Stimulated activated naive CD8-positive, alpha-beta T cell treated with anti-CD3 and anti-CD28 coated beads, Interleukin-15, amount 100 ng/mL, for 72 hours (primary cell): ENCODE measurements around the gene CENPL.
A peak's percentile ranks its signal among the peaks of the same experiment; 100 is the strongest.

Experiments used
- ATAC-seq: fragments of 150-1000 bp; cut with Tn5 transposase; 2 replicates; pipeline ENCODE4 v1.10.0; 2021; ENCODE audit warnings: mild to moderate bottlenecking, moderate library complexity
- DNase-seq, 2 donors: peaks; one replicate each; pipeline ENCODE4 v3.0.0; 2021 to 2022
- H3K27ac Mint-ChIP-seq, 2 donors: one replicate each; pipeline ENCODE4 v1.8.0; 2022; ENCODE audit warnings: mild to moderate bottlenecking in 2 of 2, mixed read lengths in 2 of 2, moderate library complexity in 2 of 2
- H3K27me3 Mint-ChIP-seq: one replicate; pipeline ENCODE4 v1.8.0; 2022; ENCODE audit warnings: mixed read lengths
- H3K4me1 Mint-ChIP-seq: one replicate; pipeline ENCODE4 v1.8.0; 2022; ENCODE audit warnings: mild to moderate bottlenecking, mixed read lengths
- H3K4me3 Mint-ChIP-seq, 2 donors: one replicate each; pipeline ENCODE4 v1.8.0; 2022; ENCODE audit warnings: mild to moderate bottlenecking in 2 of 2, mixed read lengths in 2 of 2, moderate library complexity in 1 of 2
- H3K9me3 Mint-ChIP-seq, 2 donors: one replicate each; pipeline ENCODE4 v1.8.0; 2022; ENCODE audit warnings: mixed read lengths in 2 of 2

Gene CENPL, protein sequence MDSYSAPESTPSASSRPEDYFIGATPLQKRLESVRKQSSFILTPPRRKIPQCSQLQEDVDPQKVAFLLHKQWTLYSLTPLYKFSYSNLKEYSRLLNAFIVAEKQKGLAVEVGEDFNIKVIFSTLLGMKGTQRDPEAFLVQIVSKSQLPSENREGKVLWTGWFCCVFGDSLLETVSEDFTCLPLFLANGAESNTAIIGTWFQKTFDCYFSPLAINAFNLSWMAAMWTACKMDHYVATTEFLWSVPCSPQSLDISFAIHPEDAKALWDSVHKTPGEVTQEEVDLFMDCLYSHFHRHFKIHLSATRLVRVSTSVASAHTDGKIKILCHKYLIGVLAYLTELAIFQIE

DNA sequence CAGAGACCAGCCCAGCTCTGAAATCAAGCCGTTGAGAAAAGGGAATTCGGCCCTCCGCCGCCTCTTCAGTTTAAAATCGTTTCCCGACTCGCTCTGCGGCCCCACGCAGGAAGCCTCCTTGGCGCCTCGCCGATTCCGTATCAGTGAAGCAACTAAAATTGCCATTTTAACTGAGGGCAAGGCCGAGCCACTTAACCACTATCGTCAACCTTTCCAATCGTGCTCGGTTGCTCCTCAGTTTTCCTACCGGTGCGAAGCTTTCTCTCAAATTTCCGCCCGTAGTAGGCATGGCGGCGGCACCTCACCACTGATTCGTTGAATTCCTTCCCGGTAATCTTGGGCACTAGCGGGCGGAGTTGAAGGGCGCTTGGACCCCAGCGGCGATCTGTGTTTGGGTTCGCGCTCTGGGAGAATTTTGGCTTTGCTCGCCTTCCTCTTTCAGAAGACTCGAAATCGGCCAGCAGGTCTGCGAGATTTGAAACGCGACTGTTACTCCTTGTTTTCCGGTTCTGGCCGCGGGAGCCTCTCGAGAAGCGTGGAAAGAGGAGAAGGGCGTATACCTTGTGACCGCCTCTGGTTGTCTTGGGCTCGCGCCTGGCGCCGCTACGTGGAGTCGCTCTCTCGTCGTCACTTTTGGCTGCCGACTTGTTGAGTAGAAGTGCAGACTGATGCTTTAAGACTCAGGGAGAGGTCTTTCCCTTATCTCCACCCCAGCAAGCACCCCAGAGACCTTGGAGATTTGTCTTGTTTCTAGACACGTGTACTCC is at the start of gene CENPL, which contains the start of gene DARS2:
Gene CENPL (minus strand): TSS at position 569 of the 767 bp plus-strand sequence. CDS start 13,584 bp downstream, outside the sequence.
Gene DARS2 (plus strand): TSS at position 359 of the 767 bp plus-strand sequence. CDS start 557 bp downstream, outside the sequence.
- ATAC-seq = peak; percentile 92
- H3K4me3 Mint-ChIP-seq = peak within 1 kb of the TSS; percentile 92 to 97
- H3K9me3 Mint-ChIP-seq = no peaks in the 10 kb centered on the region
- H3K4me1 Mint-ChIP-seq = peaks cover 63% of the 10 kb centered on the region
- no peaks in the 10 kb centered on the region for H3K27me3 Mint-ChIP-seq
- DNase-seq = peak; percentile 88 to 93
- peak within 1 kb of the TSS; percentile 98 to 99 for H3K27ac Mint-ChIP-seq

DNA sequence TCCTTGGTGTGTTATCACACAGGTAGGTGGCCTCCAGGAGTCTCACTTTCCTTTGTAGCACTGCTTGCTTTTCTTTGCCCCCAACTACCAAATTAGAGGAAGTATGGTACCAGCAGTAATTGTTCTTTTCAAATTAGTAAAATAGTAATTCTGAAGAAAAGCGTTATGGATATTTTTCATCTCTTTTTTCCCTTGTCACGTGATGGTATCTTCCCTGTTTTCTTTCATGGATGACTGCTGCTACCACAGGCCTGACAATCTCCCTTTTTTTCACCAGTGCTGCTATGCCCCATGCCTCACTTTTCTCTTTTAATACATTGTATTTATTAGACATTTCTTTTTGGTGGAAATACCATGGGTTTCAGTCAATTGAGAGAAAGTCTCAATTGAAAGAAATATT is 46.8 kb upstream of the CENPL start:
- DNase-seq (no peak), ATAC-seq (no peak)
- Mint-ChIP-seq H3K27me3 (no peaks in the 10 kb centered on the region), H3K4me3 (peak overlapping the region in 1 of 2 donors; percentile 4), H3K4me1 (peaks cover 36% of the 10 kb centered on the region), H3K9me3 (no peaks in the 10 kb centered on the region), H3K27ac (no peak overlapping the region)

DNA sequence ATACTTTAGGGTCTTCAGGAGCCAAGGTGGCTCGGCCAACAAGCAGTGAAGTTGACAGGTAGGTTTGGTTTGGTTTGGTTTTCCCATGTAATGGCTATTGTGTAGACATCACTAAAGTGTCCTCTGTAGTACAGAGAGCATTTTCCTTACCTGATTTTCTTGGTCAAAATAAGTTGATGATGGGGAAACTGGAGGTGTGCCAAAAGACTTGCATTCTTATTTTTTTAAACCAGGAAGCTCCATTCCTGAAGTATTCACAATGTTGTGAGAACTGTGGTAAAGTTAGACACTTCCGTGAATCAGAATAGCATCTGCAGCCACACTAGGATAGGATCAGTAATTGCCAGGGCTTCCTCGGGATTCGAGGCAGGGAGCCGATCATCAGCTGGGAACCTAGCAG is 46.4 kb upstream of the CENPL start:
- DNase-seq = no peak
- no peak for ATAC-seq
- Mint-ChIP-seq H3K9me3 (no peaks in the 10 kb centered on the region), H3K4me3 (peak overlapping the region; percentile 41 to 93), H3K27me3 (no peaks in the 10 kb centered on the region), H3K27ac (peak overlapping the region in 1 of 2 donors; percentile 89), H3K4me1 (peaks cover 36% of the 10 kb centered on the region)

DNA sequence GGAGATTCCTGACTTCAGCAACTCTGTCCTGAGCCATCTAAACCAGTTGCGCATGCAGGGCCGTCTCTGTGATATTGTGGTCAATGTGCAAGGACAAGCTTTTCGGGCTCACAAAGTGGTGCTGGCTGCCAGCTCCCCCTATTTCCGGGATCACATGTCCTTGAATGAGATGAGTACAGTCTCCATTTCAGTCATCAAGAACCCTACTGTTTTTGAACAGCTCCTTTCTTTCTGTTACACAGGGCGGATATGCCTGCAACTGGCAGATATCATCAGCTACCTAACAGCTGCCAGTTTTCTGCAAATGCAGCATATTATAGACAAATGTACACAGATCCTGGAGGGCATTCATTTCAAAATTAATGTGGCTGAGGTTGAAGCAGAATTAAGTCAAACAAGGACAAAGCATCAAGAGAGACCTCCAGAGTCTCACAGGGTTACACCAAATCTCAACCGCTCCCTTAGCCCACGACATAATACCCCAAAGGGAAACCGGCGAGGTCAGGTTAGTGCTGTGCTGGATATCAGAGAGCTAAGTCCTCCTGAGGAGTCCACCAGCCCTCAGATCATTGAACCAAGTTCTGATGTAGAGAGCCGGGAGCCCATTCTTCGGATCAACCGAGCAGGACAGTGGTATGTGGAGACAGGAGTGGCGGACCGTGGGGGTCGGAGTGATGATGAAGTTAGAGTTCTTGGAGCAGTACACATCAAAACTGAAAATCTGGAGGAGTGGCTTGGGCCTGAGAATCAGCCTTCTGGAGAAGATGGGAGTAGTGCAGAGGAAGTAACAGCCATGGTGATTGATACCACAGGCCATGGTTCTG is 45.8 kb upstream of the CENPL start:
- H3K4me3 Mint-ChIP-seq = peak overlapping the region; percentile 41 to 93
- H3K4me1 Mint-ChIP-seq = peaks cover 43% of the 10 kb centered on the region
- H3K9me3 Mint-ChIP-seq = no peaks in the 10 kb centered on the region
- H3K27me3 Mint-ChIP-seq = no peaks in the 10 kb centered on the region
- H3K27ac Mint-ChIP-seq = peak overlapping the region; percentile 48 to 89
- ATAC-seq (peak; percentile 4), DNase-seq (peak in 1 of 2 donors; percentile 53)

DNA sequence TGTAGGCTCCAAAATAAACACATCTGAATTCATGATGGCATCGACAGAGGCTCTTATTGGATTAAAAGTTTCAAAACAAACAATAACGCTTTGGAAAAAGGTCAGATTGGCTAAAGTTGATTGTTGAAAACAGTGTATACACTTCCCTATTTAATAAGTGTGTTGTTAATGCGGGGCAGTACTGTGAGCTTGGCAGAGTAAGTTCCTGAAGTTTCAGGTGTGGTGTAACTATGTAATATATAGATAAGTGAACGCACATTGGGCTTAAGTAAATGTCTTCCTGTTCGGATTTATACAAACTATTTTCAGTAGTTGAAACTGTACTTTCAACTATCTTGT is 44.3 kb upstream of the CENPL start:
- Mint-ChIP-seq H3K4me3 (peak overlapping the region; percentile 93 to 100), H3K27ac (peak overlapping the region; percentile 92 to 100), H3K4me1 (peaks cover 57% of the 10 kb centered on the region), H3K9me3 (no peaks in the 10 kb centered on the region), H3K27me3 (no peaks in the 10 kb centered on the region)
- no peak for ATAC-seq
- DNase-seq = no peak

DNA sequence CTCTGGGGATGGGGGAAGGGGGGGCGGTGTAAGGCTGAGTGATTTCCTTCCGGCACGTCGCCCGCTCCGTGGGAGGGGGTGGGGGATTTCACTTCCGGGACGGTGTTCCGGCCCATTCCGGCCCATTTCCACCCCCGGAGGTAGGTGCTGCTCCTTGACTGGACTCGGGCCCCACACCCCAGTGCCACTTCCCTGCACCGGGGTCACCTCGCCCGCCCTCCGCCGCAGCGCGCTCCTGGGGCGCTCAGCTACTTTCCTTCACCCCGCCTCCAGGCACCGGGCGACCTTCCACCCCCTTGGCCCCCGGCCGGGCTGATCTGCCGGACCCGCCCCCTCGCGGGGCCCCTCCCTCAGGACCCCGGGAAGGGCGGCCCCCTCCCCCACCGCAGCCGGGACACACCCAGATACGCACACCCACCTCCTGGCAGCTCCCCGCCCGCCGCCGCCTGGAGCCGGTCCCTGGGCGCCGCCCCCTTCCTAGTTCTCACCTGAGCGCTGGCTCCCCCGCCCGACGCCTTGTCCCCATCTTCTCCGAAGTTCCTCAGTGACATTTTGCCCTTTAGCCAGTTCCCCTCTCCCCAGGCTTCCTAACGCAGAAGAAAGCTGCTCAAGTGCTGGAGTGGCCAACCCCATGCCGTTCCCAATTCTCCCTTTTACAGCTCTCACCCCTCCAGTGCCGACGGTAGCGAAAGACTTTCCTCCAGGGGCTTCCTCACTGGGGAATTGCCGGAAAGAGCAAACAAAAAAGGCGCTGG is 43.8 kb upstream of the CENPL start, which contains the start of gene ZBTB37:
Gene ZBTB37 (plus strand): TSS at position 115 of the 755 bp plus-strand sequence. CDS start 1,846 bp downstream, outside the sequence.
- DNase-seq (peak; percentile 97), ATAC-seq (peak; percentile 83)
- H3K27me3 Mint-ChIP-seq = no peaks in the 10 kb centered on the region
- peak within 1 kb of the TSS; percentile 98 to 100 for H3K27ac Mint-ChIP-seq
- no peaks in the 10 kb centered on the region for H3K9me3 Mint-ChIP-seq
- H3K4me3 Mint-ChIP-seq = peak within 1 kb of the TSS; percentile 93 to 100
- peaks cover 61% of the 10 kb centered on the region for H3K4me1 Mint-ChIP-seq

DNA sequence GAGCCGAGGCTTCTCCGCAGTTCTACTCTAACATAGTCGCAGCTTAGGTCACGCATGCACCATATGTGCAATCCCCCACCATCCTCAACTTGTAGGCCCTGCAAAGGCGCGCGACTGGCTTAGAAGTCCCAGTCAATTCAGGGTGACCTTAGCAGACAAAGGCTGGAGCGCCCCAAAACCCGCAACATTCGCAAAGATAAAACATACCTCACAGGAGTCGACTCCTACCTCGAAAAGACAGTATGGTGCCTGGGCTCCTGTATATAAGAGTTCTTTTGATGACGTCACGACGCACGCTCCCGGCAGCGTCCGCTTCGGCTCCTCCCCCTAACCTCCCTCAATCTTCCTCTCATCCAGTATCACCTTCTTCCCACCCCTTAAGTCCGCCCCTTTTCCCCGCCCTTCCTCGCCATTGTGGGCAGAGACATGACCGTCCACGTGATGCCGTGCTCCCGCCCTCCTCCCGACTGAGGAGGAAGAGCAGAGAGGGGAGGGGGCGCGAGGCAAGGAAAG is 43.1 kb upstream of the CENPL start, which contains the start of gene GAS5:
Gene GAS5 (minus strand): TSS at position 237 of the 513 bp plus-strand sequence.
- H3K4me1 Mint-ChIP-seq = peaks cover 62% of the 10 kb centered on the region
- H3K9me3 Mint-ChIP-seq = no peaks in the 10 kb centered on the region
- peak; percentile 82 for ATAC-seq

DNA sequence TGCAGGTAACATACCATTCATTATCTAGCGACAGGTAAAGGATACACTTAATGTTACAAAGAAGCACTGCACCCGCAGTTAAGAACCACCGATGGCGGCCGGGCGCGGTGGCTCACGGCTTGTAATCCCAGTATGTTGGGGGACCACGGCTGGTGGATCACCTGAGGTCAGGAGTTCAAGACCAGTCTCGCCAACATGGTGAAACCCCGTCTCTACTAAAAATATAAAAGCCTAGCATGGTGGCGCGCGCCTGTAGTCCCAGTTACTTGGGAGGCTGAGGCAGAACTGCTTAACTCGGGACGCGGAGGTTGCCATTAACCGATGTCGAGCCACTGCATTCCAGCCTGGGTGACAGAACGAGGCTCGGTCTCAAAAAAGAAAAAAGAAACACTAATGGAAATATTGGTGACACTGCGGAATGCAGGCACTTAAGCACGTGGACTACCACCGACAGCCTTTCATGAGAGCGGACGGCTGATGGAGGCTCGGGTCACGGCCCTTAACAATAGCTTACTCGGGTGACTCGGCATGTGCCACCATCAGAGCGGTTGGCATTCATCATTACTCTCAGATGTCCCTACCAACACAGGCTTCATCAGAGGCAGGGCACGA is 42.6 kb upstream of the CENPL start:
- no peak for DNase-seq
- ATAC-seq = no peak
- Mint-ChIP-seq H3K27me3 (no peaks in the 10 kb centered on the region), H3K9me3 (no peaks in the 10 kb centered on the region), H3K4me1 (peaks cover 61% of the 10 kb centered on the region), H3K27ac (peak overlapping the region; percentile 98 to 100), H3K4me3 (peak overlapping the region; percentile 93 to 100)

More for the DNA sequence above, 43.1 kb upstream of the CENPL start, which contains the start of gene GAS5:
- peak within 1 kb of the TSS; percentile 98 to 100 for H3K27ac Mint-ChIP-seq
- peak; percentile 98 to 100 for DNase-seq
- H3K4me3 Mint-ChIP-seq = peak within 1 kb of the TSS; percentile 93 to 100
- no peaks in the 10 kb centered on the region for H3K27me3 Mint-ChIP-seq

DNA sequence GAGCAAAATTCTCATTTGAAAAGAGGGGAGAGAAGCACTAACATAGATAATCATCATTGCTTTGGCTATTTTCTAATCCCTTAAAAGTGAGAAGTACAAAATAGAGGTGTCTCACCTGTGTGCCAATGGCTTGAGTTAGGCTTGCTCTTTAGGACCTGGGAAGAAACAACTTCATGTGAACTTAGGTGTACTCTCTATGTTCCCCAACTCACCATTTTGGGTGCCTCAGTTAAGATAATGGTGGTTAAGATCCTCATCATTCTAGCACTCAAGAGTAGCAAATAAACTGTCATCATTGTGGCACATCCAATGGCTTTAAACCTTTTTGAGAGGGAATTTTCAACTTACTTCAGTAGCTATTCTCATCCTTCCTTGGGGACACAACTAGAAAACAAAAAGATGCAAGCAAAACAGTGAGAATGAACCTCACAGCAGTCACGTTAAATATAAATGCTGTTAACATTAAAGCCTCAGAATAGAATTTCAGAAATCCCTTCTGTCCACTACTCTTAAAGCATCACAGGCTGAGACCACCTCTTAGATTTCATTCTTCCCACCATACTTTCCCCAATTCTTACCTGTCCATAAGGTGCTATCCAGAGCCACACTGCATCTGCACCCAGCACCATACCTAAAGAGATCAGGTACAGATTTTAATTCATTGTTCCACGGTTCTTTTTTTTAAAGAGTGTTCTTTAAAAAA is 41.9 kb upstream of the CENPL start:
- no peak for DNase-seq
- ATAC-seq = no peak
- Mint-ChIP-seq H3K4me3 (peak overlapping the region; percentile 93 to 100), H3K27me3 (no peaks in the 10 kb centered on the region), H3K27ac (peak overlapping the region; percentile 98 to 100), H3K4me1 (peaks cover 55% of the 10 kb centered on the region), H3K9me3 (no peaks in the 10 kb centered on the region)

DNA sequence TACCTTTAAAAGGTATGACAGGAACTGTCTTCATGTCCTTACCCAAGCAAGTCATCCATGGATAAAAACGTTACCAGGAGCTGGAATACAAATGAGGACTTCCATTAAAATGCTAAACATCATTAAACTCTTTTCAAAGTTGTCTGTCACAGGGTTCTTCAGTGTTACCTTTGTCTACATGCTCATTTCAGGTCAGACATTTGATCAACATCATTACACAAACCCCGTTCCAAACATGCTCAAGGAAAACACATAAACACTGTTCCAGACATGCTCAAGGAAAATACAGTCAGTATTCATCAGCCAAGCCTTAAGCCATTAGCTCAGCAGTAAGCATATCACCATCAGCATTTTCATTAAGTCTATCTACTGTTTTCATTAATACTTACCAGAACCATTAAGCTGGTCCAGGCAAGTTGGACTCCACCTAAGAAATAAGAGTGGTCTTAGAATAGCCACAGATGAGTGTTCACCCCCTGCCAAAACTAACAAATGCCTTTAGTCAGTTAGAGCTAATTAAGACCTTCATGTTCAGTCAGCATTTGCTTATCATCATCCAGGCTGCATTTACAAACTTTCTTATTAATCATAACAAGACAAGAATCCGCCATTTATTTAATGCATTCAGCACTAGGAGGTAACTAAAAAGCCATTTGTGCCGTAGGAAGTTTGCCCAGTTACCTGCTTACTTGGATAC is 40.9 kb upstream of the CENPL start:
- ATAC-seq (no peak), DNase-seq (no peak)
- Mint-ChIP-seq H3K27ac (peak overlapping the region; percentile 98 to 100), H3K27me3 (no peaks in the 10 kb centered on the region), H3K4me1 (peaks cover 46% of the 10 kb centered on the region), H3K4me3 (peak overlapping the region; percentile 93 to 100), H3K9me3 (no peaks in the 10 kb centered on the region)

DNA sequence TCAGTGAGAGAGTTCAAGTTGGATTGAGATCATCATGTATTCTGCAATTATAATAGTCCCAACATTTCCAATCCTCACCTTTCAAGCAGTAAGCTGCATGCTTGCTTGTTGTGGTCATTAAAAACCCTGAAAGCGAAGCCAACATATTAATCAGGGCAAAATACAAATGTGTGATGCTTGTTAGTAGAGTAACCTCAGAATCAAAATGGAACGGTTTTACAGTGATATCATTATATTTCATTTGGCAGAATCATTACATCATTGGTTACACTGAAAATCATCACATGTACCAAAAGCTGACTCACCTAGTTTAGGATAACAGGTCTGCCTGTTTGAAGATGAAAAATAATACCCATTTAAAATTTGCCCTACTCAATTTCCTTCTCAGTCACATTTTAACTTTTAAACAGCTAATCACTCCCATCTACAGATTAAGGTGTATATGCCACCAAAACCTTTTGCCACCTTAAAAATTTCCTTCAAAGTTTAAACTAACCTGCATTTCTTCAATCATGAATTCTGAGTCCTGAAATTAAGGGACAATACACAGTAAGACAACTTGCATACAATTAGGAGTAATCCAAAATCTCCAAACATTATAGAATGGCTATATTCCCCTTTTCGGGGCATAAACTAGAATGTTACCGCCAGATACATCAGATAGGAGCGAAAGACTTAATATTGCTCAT is 39.6 kb upstream of the CENPL start:
- peaks cover 41% of the 10 kb centered on the region for H3K4me1 Mint-ChIP-seq
- peak overlapping the region; percentile 82 to 85 for H3K27ac Mint-ChIP-seq
- DNase-seq (no peak), ATAC-seq (no peak)
- H3K9me3 Mint-ChIP-seq = no peaks in the 10 kb centered on the region
- H3K4me3 Mint-ChIP-seq = peak overlapping the region; percentile 93 to 100
- H3K27me3 Mint-ChIP-seq = no peaks in the 10 kb centered on the region

DNA sequence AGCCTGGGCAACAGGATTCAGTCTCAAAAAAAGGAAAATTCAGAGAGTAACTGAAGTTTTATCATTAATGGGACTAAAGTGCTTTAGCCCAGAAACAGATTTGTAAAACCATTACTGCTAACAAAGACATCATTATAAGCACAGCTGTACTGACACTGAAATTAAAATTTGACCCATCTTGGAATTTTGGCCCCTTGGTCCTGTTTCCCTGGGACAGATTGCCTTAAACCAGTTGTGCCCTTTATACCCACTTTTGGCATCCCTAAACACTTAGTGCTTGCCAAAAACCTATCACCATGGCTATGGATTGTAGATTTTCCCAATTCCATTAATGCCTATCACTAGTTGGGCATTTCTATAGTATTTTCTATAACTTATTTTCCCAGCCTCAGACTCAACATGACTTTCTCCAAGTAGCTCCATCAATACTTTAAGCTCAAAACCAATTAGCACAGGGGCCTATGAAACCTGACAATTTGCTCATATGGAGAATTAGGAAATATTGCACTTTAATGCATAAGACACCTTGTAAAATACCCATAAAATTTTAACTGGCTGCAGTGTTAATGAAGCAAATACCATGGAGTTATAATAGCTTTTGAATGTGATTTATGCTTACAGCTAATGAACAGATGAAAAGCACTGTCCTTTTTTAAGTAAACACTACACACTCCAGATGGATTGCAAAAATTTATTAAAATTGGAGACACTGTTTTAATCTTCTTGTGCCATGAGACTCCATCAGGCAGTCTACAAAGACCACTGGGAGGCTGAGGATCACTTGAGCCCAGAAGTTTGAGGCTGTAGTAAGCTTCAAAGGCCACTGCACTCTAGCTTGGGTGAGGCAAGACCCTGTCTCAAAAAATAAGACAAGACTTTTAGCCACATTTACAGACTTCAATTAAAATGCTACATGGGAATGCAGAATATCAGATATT is 38.8 kb upstream of the CENPL start:
- Mint-ChIP-seq H3K9me3 (no peaks in the 10 kb centered on the region), H3K27ac (peak overlapping the region; percentile 82 to 85), H3K4me3 (peak overlapping the region; percentile 93 to 100), H3K4me1 (peaks cover 41% of the 10 kb centered on the region), H3K27me3 (no peaks in the 10 kb centered on the region)
- ATAC-seq = no peak
- DNase-seq = no peak
